H1 (cell line): ENCODE data around the gene OSCAR. TPM values are rescaled to one million over a fixed set of nuclear protein-coding genes. Genes with fewer than 3 reads are reported as not detected.

ENCODE experiments used
- CTCF ChIA-PET: fragments of 300-600 bp; sonication (Branson Sonifier 250); formaldehyde crosslinking; loops from one replicate; lab custom pipeline; 2021; ENCODE audit not compliant: partially characterized antibody; lab: Charles Lee
- POLR2A ChIA-PET: fragments of 300-600 bp; sonication (Branson Sonifier 250); formaldehyde crosslinking; loops from one replicate; lab custom pipeline; 2021; ENCODE audit warnings: inconsistent platforms; ENCODE audit not compliant: partially characterized antibody; lab: Charles Lee
- DNase-seq, 2 experiments: peaks; one replicate each; pipeline versions ENCODE4 v3.0.0 to v3.0.0-alpha.2; 2010 to 2022; ENCODE audit warnings: low spot score in 2 of 2, low read depth in 1 of 2, mixed read lengths in 1 of 2
- FAIRE-seq: peaks from 2 replicates; lab custom pipeline; 2011; peaks lifted over from hg19 to GRCh38; lab: Jason Lieb, UNC
- H2AFZ ChIP-seq: 2 replicates; pipeline ENCODE4 v1.8.1; 2012; ENCODE audit warnings: low read length, inconsistent platforms
- H2AK5ac ChIP-seq: 2 replicates; pipeline ENCODE4 v1.6.1; 2013; ENCODE audit warnings: low read depth, low read length
- H2BK120ac ChIP-seq: replicated peaks from 2 replicates; pipeline ENCODE3; 2013; ENCODE audit warnings: low read depth, low read length, inconsistent platforms
- H2BK12ac ChIP-seq: 2 replicates; pipeline ENCODE4 v1.6.1; 2013; ENCODE audit warnings: low read depth, low read length
- H2BK15ac ChIP-seq: 2 replicates; pipeline ENCODE4 v1.6.1; 2013; ENCODE audit warnings: low read length
- H2BK20ac ChIP-seq: 2 replicates; pipeline ENCODE4 v1.6.1; 2013; ENCODE audit warnings: low read length
- H2BK5ac ChIP-seq: 2 replicates; pipeline ENCODE4 v1.6.1; 2013; ENCODE audit warnings: low read depth, low read length
- H3K14ac ChIP-seq: 2 replicates; pipeline ENCODE4 v1.6.1; 2013; ENCODE audit warnings: inconsistent platforms; ENCODE audit not compliant: insufficient read length
- H3K18ac ChIP-seq: 2 replicates; pipeline ENCODE4 v1.6.1; 2013; ENCODE audit warnings: low read length; ENCODE audit errors: extremely low read depth
- H3K23ac ChIP-seq: 2 replicates; pipeline ENCODE4 v1.6.1; 2013; ENCODE audit warnings: inconsistent platforms; ENCODE audit not compliant: insufficient read length
- H3K23me2 ChIP-seq: 2 replicates; pipeline ENCODE4 v1.6.1; 2013; ENCODE audit warnings: low read depth, low read length
- H3K27ac ChIP-seq: 2 replicates; pipeline ENCODE4 v1.6.1; 2011; ENCODE audit warnings: low read depth, low read length, inconsistent platforms
- H3K27me3 ChIP-seq, 4 experiments: replicated peaks in 1 of 4; 1 replicate in 1 of 4; 2 replicates in 3 of 4; pipeline versions ENCODE4 v1.6.1 to v1.8.1; 2011 to 2013; ENCODE audit warnings: low read length in 3 of 4, mild to moderate bottlenecking in 3 of 4, inconsistent platforms in 2 of 4, mixed read lengths in 2 of 4, moderate library complexity in 1 of 4; ENCODE audit not compliant: control insufficient read depth in 3 of 4, insufficient read depth in 3 of 4; ENCODE audit errors: extremely low read depth in 1 of 4
- H3K36me3 ChIP-seq, 4 experiments: 2 replicates each; pipeline versions ENCODE4 v1.6.1 to v1.8.1; 2011 to 2013; ENCODE audit warnings: mild to moderate bottlenecking in 4 of 4, low read length in 3 of 4, moderate library complexity in 2 of 4, control low read depth in 1 of 4, inconsistent platforms in 1 of 4; ENCODE audit not compliant: insufficient read depth in 4 of 4, control insufficient read depth in 2 of 4
- H3K4ac ChIP-seq: replicated peaks from 2 replicates; pipeline ENCODE3; 2013; ENCODE audit warnings: low read length, low read depth, mixed read lengths, inconsistent platforms; ENCODE audit not compliant: insufficient read length
- H3K4me1 ChIP-seq, 4 experiments: replicated peaks in 1 of 4; 1 replicate in 1 of 4; 2 replicates in 3 of 4; pipeline versions ENCODE4 v1.6.1 to v1.8.1; 2011 to 2013; ENCODE audit warnings: low read length in 3 of 4, inconsistent platforms in 2 of 4, mixed read lengths in 1 of 4; ENCODE audit not compliant: insufficient read depth in 4 of 4, control insufficient read depth in 3 of 4
- H3K4me2 ChIP-seq, 2 experiments: 2 replicates each; pipeline versions ENCODE4 v1.6.1 to v1.8.1; 2011 to 2013; ENCODE audit warnings: low read depth in 2 of 2, low read length in 2 of 2, control low read depth in 1 of 2, inconsistent platforms in 1 of 2, mild to moderate bottlenecking in 1 of 2; ENCODE audit not compliant: insufficient read depth in 1 of 2
- H3K4me3 ChIP-seq, 4 experiments: fragments of 200-600, 300-600 bp in 1 of 4; sonication (generic), shearing (Covaris generic), sonication (Bioruptor Twin) in 1 of 4; 2 replicates each; pipeline versions ENCODE4 v1.5.1 to v1.8.1; 2011 to 2016; ENCODE audit warnings: low read length in 4 of 4, low read depth in 3 of 4, control low read depth in 2 of 4, inconsistent platforms in 2 of 4, mild to moderate bottlenecking in 2 of 4, mixed read lengths in 1 of 4, moderate library complexity in 1 of 4; ENCODE audit not compliant: insufficient read depth in 2 of 4; ENCODE audit errors: extremely low read depth in 1 of 4
- H3K56ac ChIP-seq: replicated peaks from 2 replicates; pipeline ENCODE3; 2013; ENCODE audit warnings: low read depth, mild to moderate bottlenecking, mixed read lengths, low read length, inconsistent platforms; ENCODE audit not compliant: insufficient read length
- H3K79me1 ChIP-seq: 2 replicates; pipeline ENCODE4 v1.6.1; 2013; ENCODE audit warnings: low read depth, low read length, control low read depth
- H3K79me2 ChIP-seq, 2 experiments: 2 replicates each; pipeline versions ENCODE4 v1.6.1 to v1.8.1; 2012 to 2013; ENCODE audit warnings: low read length in 2 of 2, mild to moderate bottlenecking in 2 of 2, inconsistent platforms in 1 of 2; ENCODE audit not compliant: insufficient read depth in 2 of 2, control insufficient read depth in 1 of 2
- H3K9ac ChIP-seq, 4 experiments: replicated peaks in 1 of 4; 1 replicate in 1 of 4; 2 replicates in 3 of 4; pipeline versions ENCODE4 v1.6.1 to v1.8.1; 2011 to 2013; ENCODE audit warnings: low read depth in 3 of 4, low read length in 3 of 4, control low read depth in 2 of 4, mild to moderate bottlenecking in 2 of 4, moderate library complexity in 2 of 4, inconsistent platforms in 1 of 4; ENCODE audit errors: extremely low read depth in 1 of 4
- H3K9me3 ChIP-seq, 2 experiments: 2 replicates each; pipeline versions ENCODE4 v1.6.1 to v1.8.1; 2012 to 2013; ENCODE audit warnings: mild to moderate bottlenecking in 2 of 2, moderate library complexity in 2 of 2, control low read depth in 1 of 2, inconsistent platforms in 1 of 2, low read depth in 1 of 2, low read length in 1 of 2, mixed read lengths in 1 of 2; ENCODE audit not compliant: insufficient read depth in 2 of 2
- H4K20me1 ChIP-seq, 2 experiments: replicated peaks in 1 of 2; 2 replicates each; pipeline versions ENCODE3 to v1.8.1; 2011 to 2013; ENCODE audit warnings: inconsistent platforms in 2 of 2, low read length in 2 of 2, mild to moderate bottlenecking in 1 of 2; ENCODE audit not compliant: insufficient read depth in 2 of 2, control insufficient read depth in 1 of 2
- H4K5ac ChIP-seq: 2 replicates; pipeline ENCODE4 v1.6.1; 2013; ENCODE audit warnings: low read length, low read depth, mixed read lengths, inconsistent platforms; ENCODE audit not compliant: insufficient read length
- H4K8ac ChIP-seq: 2 replicates; pipeline ENCODE4 v1.8.0; 2013; ENCODE audit warnings: mild to moderate bottlenecking, moderate library complexity, low read length, inconsistent platforms; ENCODE audit not compliant: insufficient read depth; ENCODE audit errors: extremely low read depth
- H4K91ac ChIP-seq: replicated peaks from 2 replicates; pipeline ENCODE3; 2013; ENCODE audit warnings: low read length, mixed read lengths, inconsistent platforms; ENCODE audit not compliant: insufficient read length
- EGR1 ChIP-seq: IDR thresholded peaks from 2 replicates; pipeline ENCODE4 v1.6.1; 2011; ENCODE audit warnings: low read depth, low read length, borderline replicate concordance
- POLR2A ChIP-seq, 2 experiments: IDR thresholded peaks; 1 replicate in 1 of 2; 2 replicates in 1 of 2; pipeline ENCODE4 v1.6.1; 2011; ENCODE audit warnings: low read depth in 2 of 2, low read length in 2 of 2, mild to moderate bottlenecking in 2 of 2; ENCODE audit errors: control extremely low read depth in 1 of 2
- RAD21 ChIP-seq, 2 experiments: IDR thresholded peaks in 1 of 2; conservative IDR thresholded peaks in 1 of 2; 2 replicates each; pipeline ENCODE4 v1.6.1; 2011; ENCODE audit warnings: low read depth in 2 of 2, low read length in 2 of 2, improper control_type of control experiment in 1 of 2, inconsistent platforms in 1 of 2, mild to moderate bottlenecking in 1 of 2, moderate library complexity in 1 of 2
- RBBP5 ChIP-seq: IDR thresholded peaks from 2 replicates; pipeline ENCODE4 v1.7.1; 2012; ENCODE audit warnings: low read depth, mild to moderate bottlenecking, inconsistent platforms, low read length, moderate library complexity, borderline replicate concordance
- RNF2 ChIP-seq: fragments of 200-900, 300-1000 bp; sonication (generic); IDR thresholded peaks from 2 replicates; pipeline ENCODE4 v1.7.1; 2016; ENCODE audit warnings: borderline replicate concordance, low read depth, mild to moderate bottlenecking, antibody characterized with exemption, low read length; ENCODE audit not compliant: poor library complexity, severe bottlenecking; ENCODE audit errors: missing control alignments
- SP2 ChIP-seq: IDR thresholded peaks from 2 replicates; pipeline ENCODE4 v1.6.1; 2012; ENCODE audit warnings: mild to moderate bottlenecking, low read length, inconsistent platforms
- SUZ12 ChIP-seq: fragments of 200-600 bp; sonication (generic); IDR thresholded peaks from 2 replicates; pipeline ENCODE4 v1.6.1; 2012; ENCODE audit warnings: mild to moderate bottlenecking, inconsistent platforms, low read length, moderate library complexity, mixed read lengths
- WGBS, 2 experiments: shearing (Covaris generic) in 1 of 2; methylation state at CpG; one replicate each; pipeline versions ENCODE4 v1.1.6 to v1.1.7; 2013 to 2015; ENCODE audit warnings: low lambda C conversion rate in 2 of 2, mixed read lengths in 2 of 2, inconsistent platforms in 1 of 2, low coverage in 1 of 2, missing lambda C conversion rate in 1 of 2; ENCODE audit not compliant: insufficient replicate concordance in 2 of 2, insufficient coverage in 1 of 2, insufficient read length in 1 of 2; ENCODE audit errors: extremely low coverage in 1 of 2, missing lambda C conversion rate in 1 of 2; 5-methylcytosine and 5-hydroxymethylcytosine counted together
- polyA plus RNA-seq, 7 experiments: library from polyadenylated mRNA; depleted of rRNA in 3 of 7; stranded (reverse) in 5 of 7; unstranded in 2 of 7; fragments of >200 nt in 5 of 7; fragments of 200-250 nt in 2 of 7; gene quantifications; 1 replicate in 5 of 7; 2 replicates in 1 of 7; 4 replicates in 1 of 7; pipeline versions ENCODE4 v1.2.1 to v1.2.3, GENCODE V29; 2011 to 2013; ENCODE audit warnings: missing spikeins in 2 of 7, mixed read lengths in 2 of 7
- total RNA-seq: library from RNA; stranded (reverse); fragmentation: NEBNext Ultra II Directional; extraction: Animal tissue kit (Norgen Biotek cat#: 25700); gene quantifications from 2 replicates; pipeline ENCODE4 v1.2.1, GENCODE V29; 2021
- TF ChIP-seq, protein P1 (sequence below), 3 experiments: IDR thresholded peaks; 1 replicate in 2 of 3; 2 replicates in 1 of 3; pipeline versions ENCODE4 v1.5.1 to v1.6.1; 2011; ENCODE audit warnings: low read length in 3 of 3, mild to moderate bottlenecking in 3 of 3, inconsistent platforms in 2 of 3, low read depth in 1 of 3, moderate library complexity in 1 of 3; ENCODE audit not compliant: insufficient read depth in 1 of 3; ENCODE audit errors: control extremely low read depth in 1 of 3

Gene OSCAR
- total and polyA plus RNA-seq, 2 of the 8 experiments (the other 6 are each of a cell fraction or from before 2014, with no cell fraction given) = 1.1 TPM

GRCh38 chr19:54096617-54097106, 3.9 kb downstream of the OSCAR start:
- Histone ChIP-seq H3K18ac (no peak overlapping the region; the same call in 1 of the 2 replicates), H3K79me2 (no peaks in the 10 kb centered on the region), H3K27me3 (peaks cover 6 to 29% (median 19%) of the 10 kb centered on the region in 4 experiments), H4K91ac (no peak overlapping the region), H3K4me2 (peak overlapping the region; percentile 51 to 92), H3K23ac (no peak overlapping the region), H4K5ac (no peak overlapping the region), H3K4me1 (peaks cover 0 to 5% (median 1%) of the 10 kb centered on the region in 4 experiments; a peak in 4 of 7 replicates), H3K14ac (no peak overlapping the region), H2BK12ac (no peak overlapping the region), H3K23me2 (peaks cover 13% of the 10 kb centered on the region; the same call in 1 of the 2 replicates), H2AFZ (peak overlapping the region; percentile 43; the same call in 1 of the 2 replicates), H2BK5ac (no peak overlapping the region), H3K9ac (peak overlapping the region in 1 of 4 experiments; percentile 21; a peak in 1 of 7 replicates), H4K8ac (peak overlapping the region; percentile 73; the same call in 1 of the 2 replicates), H3K4ac (no peak overlapping the region), H3K79me1 (no peaks in the 10 kb centered on the region), H3K27ac (no peak overlapping the region), H3K9me3 (no peaks in the 10 kb centered on the region; a peak in 1 of 4 replicates), H2BK20ac (0 out of 2 replicates have a peak overlapping the region, but pooled peaks have one; percentile 18), H3K4me3 (peak overlapping the region; percentile 9 to 64 (median 32); a peak in 7 of 8 replicates), H2BK15ac (peak overlapping the region; percentile 72; the same call in 1 of the 2 replicates), H2AK5ac (no peak overlapping the region), H3K56ac (no peak overlapping the region), H4K20me1 (no peaks in the 10 kb centered on the region), H2BK120ac (no peak overlapping the region), H3K36me3 (no peaks in the 10 kb centered on the region)
- FAIRE-seq (no peak), DNase-seq (peak in 1 of 2 experiments; percentile 62)
- ChIA-PET POLR2A (interaction anchor here (0.6 to 6.1 kb wide), 6 partner anchors 15 to 218 kb away, joined by 3 to 37 read pairs (median 4); partner anchors contain the start of genes PRPF31 and TFPT), CTCF (interaction anchor here (0.6 to 1.4 kb wide), 8 partner anchors 18 to 105 kb away, joined by 3 to 5 read pairs (median 4); no protein-coding TSS in a partner anchor)
- 13% methylated on average over 12 of the region's 14 CpGs; no CpG with 5 or more reads in 1 of the 2 experiments for WGBS, 2 experiments
- TF ChIP-seq SUZ12 (peak; percentile 26; the same call in 1 of the 2 replicates), RAD21 (IDR thresholded peaks at IDR 0.05 in 1 of 2, conservative IDR thresholded peaks at IDR 0.05 in 1 of 2; ENCODE audit: low read depth in 2 of 2, low read length in 2 of 2) (peak in 1 of 2 experiments; percentile 23; a peak in 1 of 4 replicates), POLR2A (IDR thresholded peaks at IDR 0.05; ENCODE audit: control extremely low read depth in 1 of 2, low read depth in 2 of 2, low read length in 2 of 2) (no peak), SP2 (no peak), RNF2 (no peak), EGR1 (0 out of 2 replicates have a peak, but pooled peaks have one; percentile 1), RBBP5 (0 out of 2 replicates have a peak, but pooled peaks have one; percentile 1)
- TF ChIP-seq, protein P1, sequence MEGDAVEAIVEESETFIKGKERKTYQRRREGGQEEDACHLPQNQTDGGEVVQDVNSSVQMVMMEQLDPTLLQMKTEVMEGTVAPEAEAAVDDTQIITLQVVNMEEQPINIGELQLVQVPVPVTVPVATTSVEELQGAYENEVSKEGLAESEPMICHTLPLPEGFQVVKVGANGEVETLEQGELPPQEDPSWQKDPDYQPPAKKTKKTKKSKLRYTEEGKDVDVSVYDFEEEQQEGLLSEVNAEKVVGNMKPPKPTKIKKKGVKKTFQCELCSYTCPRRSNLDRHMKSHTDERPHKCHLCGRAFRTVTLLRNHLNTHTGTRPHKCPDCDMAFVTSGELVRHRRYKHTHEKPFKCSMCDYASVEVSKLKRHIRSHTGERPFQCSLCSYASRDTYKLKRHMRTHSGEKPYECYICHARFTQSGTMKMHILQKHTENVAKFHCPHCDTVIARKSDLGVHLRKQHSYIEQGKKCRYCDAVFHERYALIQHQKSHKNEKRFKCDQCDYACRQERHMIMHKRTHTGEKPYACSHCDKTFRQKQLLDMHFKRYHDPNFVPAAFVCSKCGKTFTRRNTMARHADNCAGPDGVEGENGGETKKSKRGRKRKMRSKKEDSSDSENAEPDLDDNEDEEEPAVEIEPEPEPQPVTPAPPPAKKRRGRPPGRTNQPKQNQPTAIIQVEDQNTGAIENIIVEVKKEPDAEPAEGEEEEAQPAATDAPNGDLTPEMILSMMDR (IDR thresholded peaks at IDR 0.05; ENCODE audit: control extremely low read depth in 1 of 3, insufficient read depth in 1 of 3, low read depth in 1 of 3, low read length in 3 of 3) = peak in 1 of 3 experiments; percentile 18; a peak in 1 of 4 replicates
